Activated naive CD8-positive, alpha-beta T cell (primary cell): ENCODE results near the gene NHERF2.

Source experiments
- H3K27ac Mint-ChIP-seq: one replicate; pipeline ENCODE4 v1.8.0; 2021; ENCODE audit warnings: mixed read lengths
- H3K27me3 Mint-ChIP-seq: one replicate; pipeline ENCODE4 v1.8.0; 2021; ENCODE audit warnings: mixed read lengths
- H3K36me3 Mint-ChIP-seq: one replicate; pipeline ENCODE4 v1.8.0; 2021; ENCODE audit warnings: mixed read lengths
- H3K4me1 Mint-ChIP-seq: one replicate; pipeline ENCODE4 v1.8.0; 2021; ENCODE audit warnings: low read depth, mixed read lengths
- H3K4me3 Mint-ChIP-seq: one replicate; pipeline ENCODE4 v1.8.0; 2021; ENCODE audit warnings: mild to moderate bottlenecking, mixed read lengths
- H3K9me3 Mint-ChIP-seq: one replicate; pipeline ENCODE4 v1.8.0; 2021; ENCODE audit warnings: low read depth, mixed read lengths

NHERF2 gene

DNA sequence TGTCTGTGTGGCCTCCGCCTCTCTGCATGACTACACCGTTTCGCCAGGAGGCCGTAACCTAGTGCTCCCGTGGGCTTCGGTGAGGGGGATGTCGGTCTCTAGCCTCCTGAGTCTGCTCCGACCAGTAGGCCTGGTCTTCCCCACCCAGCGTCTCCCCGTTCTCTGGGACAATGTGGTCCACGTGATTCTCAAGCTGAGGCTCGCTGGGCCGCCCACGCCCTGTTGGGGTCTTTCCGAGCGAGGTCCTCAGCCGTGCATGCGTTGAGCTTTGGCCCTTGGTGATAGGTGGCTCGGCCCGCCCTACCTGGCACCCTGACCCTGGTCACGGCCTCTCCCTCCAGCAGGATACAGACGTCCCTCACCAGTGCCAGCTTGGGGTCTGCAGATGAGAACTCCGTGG, 52.0 kb downstream of the NHERF2 start:
- H3K4me1 Mint-ChIP-seq: peaks cover 2% of the 10 kb centered on the region

DNA sequence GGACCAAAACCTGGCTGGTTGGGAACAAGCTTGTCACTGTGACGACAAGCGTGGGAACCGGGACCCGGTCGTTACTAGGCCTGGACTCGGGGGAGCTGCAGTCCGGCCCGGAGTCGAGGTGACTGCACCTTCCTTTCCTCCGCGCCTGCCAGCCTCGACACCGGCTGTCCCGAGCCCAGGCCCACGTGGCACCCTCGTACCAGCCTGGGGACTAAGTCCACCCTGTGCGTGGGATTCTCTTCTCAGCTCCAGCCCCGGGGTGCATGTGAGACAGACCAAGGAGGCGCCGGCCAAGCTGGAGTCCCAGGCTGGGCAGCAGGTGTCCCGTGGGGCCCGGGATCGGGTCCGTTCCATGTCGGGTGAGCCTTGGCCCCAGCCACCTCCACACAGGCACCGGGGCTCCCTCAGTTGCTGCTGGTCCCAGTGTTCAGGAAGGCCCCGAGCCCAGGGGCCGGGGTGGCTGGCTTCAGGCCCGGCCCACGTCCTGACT, 52.7 kb downstream of the NHERF2 start:
- no peaks in the 10 kb centered on the region for H3K27me3 Mint-ChIP-seq
- no peaks in the 10 kb centered on the region for H3K9me3 Mint-ChIP-seq

More for the DNA sequence above, 52.0 kb downstream of the NHERF2 start:
- Mint-ChIP-seq H3K9me3 (no peaks in the 10 kb centered on the region), H3K27ac (no peak overlapping the region), H3K4me3 (no peak overlapping the region), H3K36me3 (no peaks in the 10 kb centered on the region), H3K27me3 (no peaks in the 10 kb centered on the region)

DNA sequence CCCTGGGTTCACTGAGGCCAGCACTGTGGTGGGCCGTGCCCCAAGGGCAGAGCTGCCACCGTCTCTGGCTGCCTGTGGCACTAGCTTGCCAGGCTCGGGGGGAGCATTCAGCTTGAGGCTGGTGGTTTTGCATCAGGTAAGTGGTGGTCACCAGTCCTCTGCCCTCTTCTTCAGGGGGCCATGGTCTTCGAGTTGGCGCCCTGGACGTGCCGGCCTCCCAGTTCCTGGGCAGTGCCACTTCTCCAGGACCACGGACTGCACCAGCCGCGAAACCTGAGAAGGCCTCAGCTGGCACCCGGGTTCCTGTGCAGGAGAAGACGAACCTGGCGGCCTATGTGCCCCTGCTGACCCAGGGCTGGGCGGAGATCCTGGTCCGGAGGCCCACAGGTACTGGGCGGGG, 53.3 kb downstream of the NHERF2 start:
- no peaks in the 10 kb centered on the region for H3K36me3 Mint-ChIP-seq
- H3K9me3 Mint-ChIP-seq: no peaks in the 10 kb centered on the region
- no peaks in the 10 kb centered on the region for H3K27me3 Mint-ChIP-seq
- H3K4me1 Mint-ChIP-seq: peaks cover 2% of the 10 kb centered on the region
- no peak overlapping the region for H3K27ac Mint-ChIP-seq
- H3K4me3 Mint-ChIP-seq: no peak overlapping the region

More for the DNA sequence above, 52.7 kb downstream of the NHERF2 start:
- Mint-ChIP-seq H3K27ac (no peak overlapping the region), H3K4me1 (peaks cover 2% of the 10 kb centered on the region), H3K4me3 (no peak overlapping the region), H3K36me3 (no peaks in the 10 kb centered on the region)

DNA sequence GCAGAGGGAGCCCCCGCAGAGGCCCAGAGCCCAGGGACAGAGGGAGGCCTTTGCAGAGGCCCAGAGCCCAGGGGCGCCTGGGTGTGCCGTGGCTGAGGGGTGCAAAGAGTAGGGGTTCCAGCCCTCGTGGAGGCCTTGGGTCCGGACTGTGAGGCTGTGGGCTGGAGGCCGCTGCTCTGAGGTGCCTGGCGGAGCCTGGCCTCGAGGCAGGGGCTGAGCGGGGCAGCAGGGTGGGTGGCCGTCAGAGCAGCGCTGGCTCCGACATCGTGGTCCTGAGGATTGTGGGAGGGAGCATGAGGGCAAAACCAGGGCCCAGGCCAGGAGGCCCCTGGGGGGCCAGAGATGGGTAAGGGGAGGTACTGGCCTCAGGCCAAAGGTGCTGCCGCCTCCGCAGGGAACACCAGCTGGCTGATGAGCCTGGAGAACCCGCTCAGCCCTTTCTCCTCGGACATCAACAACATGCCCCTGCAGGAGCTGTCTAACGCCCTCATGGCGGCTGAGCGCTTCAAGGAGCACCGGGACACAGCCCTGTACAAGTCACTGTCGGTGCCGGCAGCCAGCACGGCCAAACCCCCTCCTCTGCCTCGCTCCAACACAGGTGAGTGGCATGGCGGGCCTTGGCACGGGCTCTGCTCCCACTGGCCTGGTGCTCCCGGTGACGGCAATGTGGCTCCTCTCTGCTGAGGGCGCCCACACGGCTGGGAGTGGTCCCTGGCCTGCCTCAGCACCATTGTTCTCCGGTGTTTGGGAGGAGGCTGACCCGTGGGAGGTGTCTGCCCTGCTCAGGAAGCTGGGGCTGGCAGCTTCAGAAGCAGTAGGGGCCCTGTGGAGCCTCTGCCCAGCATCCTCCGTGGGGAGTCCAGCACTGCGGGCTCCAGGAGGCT, 54.7 kb downstream of the NHERF2 start:
- peaks cover 2% of the 10 kb centered on the region for H3K4me1 Mint-ChIP-seq
- no peaks in the 10 kb centered on the region for H3K36me3 Mint-ChIP-seq
- H3K4me3 Mint-ChIP-seq: no peak overlapping the region
- H3K9me3 Mint-ChIP-seq: no peaks in the 10 kb centered on the region
- no peak overlapping the region for H3K27ac Mint-ChIP-seq
- no peaks in the 10 kb centered on the region for H3K27me3 Mint-ChIP-seq

DNA sequence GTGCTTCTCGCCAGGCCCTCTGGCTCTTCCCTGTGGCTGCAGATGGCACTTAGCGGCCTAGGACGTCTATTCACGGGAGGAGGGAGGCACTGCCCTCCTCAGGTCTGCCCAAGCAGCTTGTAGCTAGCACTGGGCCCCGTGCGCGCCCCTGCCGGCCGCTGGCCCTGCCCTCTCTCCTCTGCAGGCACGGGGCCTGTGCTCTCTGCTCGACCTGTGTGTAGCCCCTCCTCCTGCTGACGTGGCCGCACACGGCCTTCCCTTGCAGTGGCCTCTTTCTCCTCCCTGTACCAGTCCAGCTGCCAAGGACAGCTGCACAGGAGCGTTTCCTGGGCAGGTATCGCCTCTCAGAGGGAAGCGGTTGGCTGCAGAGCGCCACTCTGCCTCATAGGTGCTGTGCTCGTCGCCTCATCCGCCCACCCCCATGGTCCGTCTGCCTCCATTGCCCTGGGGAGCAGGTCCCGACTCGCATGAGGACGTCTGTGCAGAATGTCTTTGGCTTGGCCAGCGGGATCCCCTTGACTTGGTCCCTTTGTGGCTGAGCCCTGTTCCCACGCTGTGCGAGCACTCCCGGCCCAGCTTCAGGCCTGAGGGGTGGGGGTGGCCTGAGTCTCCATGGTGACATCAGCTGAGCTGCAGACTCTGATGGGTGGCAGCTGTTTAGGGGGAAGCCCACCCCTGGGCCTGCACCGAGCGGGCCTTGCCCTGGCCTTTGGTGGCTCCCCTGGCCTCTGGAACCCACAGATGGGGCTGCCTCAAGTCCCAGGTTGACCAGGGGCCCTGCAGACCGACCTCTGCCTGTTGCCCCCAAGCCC, 55.7 kb downstream of the NHERF2 start:
- Mint-ChIP-seq H3K9me3 (no peaks in the 10 kb centered on the region), H3K27me3 (no peaks in the 10 kb centered on the region), H3K4me1 (peaks cover 2% of the 10 kb centered on the region), H3K4me3 (no peak overlapping the region), H3K27ac (no peak overlapping the region), H3K36me3 (no peaks in the 10 kb centered on the region)

DNA sequence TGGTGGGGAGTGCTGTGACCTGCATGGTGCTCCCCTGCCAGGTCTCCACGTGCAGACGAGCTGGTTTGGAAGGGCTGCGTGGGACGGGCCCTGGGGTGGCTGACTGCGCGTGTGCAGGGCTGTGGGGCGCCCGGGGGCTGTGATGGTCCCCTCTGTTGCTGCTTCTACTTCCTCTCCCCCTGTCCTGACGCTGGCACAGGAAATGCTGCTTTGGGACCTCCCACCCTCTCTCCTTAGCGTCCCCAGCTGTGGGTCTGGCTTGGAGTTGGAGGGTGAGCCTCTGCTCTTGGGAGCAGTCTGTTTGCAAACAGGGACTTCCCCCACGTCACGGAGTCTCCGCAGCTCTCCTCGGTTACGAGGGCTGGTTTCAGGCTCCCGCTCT, 56.3 kb downstream of the NHERF2 start:
- no peaks in the 10 kb centered on the region for H3K36me3 Mint-ChIP-seq
- H3K27me3 Mint-ChIP-seq: no peaks in the 10 kb centered on the region
- H3K9me3 Mint-ChIP-seq: no peaks in the 10 kb centered on the region
- H3K4me3 Mint-ChIP-seq: peak overlapping the region; percentile 27
- H3K27ac Mint-ChIP-seq: no peak overlapping the region
- peaks cover 2% of the 10 kb centered on the region for H3K4me1 Mint-ChIP-seq

DNA sequence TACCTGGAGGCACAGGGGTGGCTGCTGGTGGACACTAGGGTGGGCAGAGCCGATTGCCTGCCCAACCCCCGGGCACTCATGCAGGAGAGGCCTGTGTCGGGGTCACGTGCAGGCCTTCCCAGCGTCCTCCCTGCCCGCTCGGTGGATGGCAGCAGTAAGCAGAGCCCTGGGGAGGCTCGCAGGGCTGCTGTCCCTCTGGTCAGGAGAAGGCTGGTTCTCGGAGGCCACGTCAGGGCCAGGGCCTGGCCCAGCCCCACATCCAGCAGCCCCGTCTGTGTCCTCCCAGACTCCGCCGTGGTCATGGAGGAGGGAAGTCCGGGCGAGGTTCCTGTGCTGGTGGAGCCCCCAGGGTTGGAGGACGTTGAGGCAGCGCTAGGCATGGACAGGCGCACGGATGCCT, 56.7 kb downstream of the NHERF2 start:
- H3K9me3 Mint-ChIP-seq: no peaks in the 10 kb centered on the region
- H3K27me3 Mint-ChIP-seq: no peaks in the 10 kb centered on the region
- no peaks in the 10 kb centered on the region for H3K36me3 Mint-ChIP-seq
- H3K4me1 Mint-ChIP-seq: peaks cover 2% of the 10 kb centered on the region
- H3K4me3 Mint-ChIP-seq: no peak overlapping the region
- H3K27ac Mint-ChIP-seq: no peak overlapping the region

DNA sequence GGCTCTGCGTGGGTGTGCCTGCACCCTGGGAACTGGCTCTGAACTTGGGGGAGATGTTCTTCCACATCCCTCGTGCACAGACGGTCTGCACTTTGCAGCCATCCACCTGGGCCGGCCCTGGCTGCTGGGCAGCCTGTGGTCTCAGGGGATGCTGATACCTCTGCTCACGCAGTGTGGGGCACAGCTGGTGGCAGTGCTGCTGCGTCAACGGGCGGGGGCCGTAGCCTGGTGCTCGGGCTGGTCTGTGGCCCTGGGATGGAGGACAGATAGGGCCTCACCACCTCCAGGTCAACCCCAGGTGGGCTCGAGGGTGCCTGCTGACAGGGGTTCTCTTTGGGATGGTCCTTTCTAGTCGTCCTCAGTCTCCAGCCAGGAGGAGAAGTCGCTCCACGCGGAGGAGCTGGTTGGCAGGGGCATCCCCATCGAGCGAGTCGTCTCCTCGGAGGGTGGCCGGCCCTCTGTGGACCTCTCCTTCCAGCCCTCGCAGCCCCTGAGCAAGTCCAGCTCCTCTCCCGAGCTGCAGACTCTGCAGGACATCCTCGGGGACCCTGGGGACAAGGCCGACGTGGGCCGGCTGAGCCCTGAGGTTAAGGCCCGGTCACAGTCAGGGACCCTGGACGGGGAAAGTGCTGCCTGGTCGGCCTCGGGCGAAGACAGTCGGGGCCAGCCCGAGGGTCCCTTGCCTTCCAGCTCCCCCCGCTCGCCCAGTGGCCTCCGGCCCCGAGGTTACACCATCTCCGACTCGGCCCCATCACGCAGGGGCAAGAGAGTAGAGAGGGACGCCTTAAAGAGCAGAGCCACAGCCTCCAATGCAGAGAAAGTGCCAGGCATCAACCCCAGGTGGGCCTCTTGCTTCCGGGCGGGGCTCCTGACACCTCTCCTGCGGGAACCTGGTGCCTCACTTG, 57.4 kb downstream of the NHERF2 start:
- Mint-ChIP-seq H3K27ac (no peak overlapping the region), H3K4me3 (no peak overlapping the region), H3K9me3 (no peaks in the 10 kb centered on the region), H3K27me3 (no peaks in the 10 kb centered on the region), H3K4me1 (peaks cover 2% of the 10 kb centered on the region), H3K36me3 (no peaks in the 10 kb centered on the region)

DNA sequence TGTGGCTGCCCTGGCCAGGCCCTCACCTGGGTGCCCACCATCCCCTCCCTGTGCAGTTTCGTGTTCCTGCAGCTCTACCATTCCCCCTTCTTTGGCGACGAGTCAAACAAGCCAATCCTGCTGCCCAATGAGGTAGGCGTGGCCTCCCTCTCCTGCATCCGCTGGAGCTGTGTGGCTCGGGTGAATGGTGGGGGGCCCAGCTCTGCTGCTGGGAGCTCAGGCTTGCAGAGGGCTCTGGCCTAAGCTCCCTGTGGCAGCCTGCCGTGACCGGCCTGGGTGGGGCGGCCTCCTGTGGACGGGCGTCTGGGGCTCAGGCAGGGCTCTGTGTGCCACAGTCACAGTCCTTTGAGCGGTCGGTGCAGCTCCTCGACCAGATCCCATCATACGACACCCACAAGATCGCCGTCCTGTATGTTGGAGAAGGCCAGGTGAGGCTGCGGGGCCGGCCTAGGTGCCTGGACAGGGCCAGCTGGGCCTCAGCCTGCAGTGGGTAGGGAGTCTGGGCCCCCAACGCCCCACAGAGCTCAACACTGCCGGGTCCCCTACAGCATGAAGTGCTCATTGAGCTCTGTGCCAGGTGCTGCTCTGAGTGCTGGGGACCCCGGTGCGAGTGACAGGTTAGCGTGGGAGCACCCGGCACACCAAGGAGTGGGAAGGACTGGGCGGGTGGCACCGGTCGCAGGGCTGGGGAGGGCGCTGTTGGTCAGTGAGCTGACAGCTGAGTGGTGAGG, 58.4 kb downstream of the NHERF2 start:
- H3K4me3 Mint-ChIP-seq: no peak overlapping the region

DNA sequence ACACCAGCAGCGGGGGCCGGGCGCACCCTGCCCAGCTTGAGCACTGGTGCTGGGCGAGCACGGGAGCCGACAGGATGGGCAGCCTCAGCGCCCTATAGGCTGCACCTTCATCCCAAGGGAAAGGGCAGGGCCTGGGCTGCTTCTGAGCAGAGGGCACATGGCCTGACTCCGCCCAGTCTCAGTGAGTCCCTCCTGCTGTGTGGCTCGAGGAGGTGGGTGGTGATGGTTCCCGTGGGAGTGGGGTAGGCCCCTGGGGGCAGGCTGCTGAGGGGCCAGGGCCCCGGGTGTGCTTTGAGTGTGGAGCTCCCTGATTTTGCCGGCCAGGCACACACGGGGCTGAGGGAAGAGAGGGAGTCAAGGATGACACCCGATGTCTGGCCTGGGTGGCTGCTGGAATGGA, 59.0 kb downstream of the NHERF2 start:
- Mint-ChIP-seq H3K36me3 (no peaks in the 10 kb centered on the region), H3K9me3 (no peaks in the 10 kb centered on the region), H3K4me3 (no peak overlapping the region), H3K4me1 (peaks cover 2% of the 10 kb centered on the region), H3K27ac (no peak overlapping the region), H3K27me3 (no peaks in the 10 kb centered on the region)

More for the DNA sequence above, 58.4 kb downstream of the NHERF2 start:
- Mint-ChIP-seq H3K27ac (no peak overlapping the region), H3K36me3 (no peaks in the 10 kb centered on the region), H3K4me1 (peaks cover 2% of the 10 kb centered on the region), H3K27me3 (no peaks in the 10 kb centered on the region), H3K9me3 (no peaks in the 10 kb centered on the region)

DNA sequence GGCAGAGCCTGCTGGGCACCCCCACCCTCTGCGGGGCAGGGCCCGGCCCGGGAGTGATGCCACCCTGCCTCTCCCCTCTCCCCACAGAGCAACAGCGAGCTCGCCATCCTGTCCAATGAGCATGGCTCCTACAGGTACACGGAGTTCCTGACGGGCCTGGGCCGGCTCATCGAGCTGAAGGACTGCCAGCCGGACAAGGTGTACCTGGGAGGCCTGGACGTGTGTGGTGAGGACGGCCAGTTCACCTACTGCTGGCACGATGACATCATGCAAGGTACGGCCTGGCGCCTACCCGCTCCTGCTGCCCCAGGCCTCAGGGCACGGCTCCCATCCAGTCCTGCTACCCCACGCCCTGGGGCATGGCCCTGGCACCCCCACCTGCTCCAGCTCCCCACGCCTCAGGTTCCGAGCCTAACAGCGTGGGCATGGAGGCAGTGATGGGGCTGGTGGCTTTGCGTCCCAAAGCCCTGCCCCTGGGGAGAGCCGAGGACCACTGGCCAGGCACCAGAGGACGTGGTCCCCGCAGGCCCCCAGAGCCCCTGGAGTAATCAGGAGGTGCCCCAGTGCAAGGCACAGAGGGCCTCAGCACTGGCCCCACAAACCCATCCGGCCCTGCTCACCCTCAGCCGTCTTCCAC, 59.5 kb downstream of the NHERF2 start:
- H3K27me3 Mint-ChIP-seq: no peaks in the 10 kb centered on the region
- no peaks in the 10 kb centered on the region for H3K9me3 Mint-ChIP-seq
- peaks cover 2% of the 10 kb centered on the region for H3K4me1 Mint-ChIP-seq
- no peaks in the 10 kb centered on the region for H3K36me3 Mint-ChIP-seq
- no peak overlapping the region for H3K27ac Mint-ChIP-seq
- no peak overlapping the region for H3K4me3 Mint-ChIP-seq

DNA sequence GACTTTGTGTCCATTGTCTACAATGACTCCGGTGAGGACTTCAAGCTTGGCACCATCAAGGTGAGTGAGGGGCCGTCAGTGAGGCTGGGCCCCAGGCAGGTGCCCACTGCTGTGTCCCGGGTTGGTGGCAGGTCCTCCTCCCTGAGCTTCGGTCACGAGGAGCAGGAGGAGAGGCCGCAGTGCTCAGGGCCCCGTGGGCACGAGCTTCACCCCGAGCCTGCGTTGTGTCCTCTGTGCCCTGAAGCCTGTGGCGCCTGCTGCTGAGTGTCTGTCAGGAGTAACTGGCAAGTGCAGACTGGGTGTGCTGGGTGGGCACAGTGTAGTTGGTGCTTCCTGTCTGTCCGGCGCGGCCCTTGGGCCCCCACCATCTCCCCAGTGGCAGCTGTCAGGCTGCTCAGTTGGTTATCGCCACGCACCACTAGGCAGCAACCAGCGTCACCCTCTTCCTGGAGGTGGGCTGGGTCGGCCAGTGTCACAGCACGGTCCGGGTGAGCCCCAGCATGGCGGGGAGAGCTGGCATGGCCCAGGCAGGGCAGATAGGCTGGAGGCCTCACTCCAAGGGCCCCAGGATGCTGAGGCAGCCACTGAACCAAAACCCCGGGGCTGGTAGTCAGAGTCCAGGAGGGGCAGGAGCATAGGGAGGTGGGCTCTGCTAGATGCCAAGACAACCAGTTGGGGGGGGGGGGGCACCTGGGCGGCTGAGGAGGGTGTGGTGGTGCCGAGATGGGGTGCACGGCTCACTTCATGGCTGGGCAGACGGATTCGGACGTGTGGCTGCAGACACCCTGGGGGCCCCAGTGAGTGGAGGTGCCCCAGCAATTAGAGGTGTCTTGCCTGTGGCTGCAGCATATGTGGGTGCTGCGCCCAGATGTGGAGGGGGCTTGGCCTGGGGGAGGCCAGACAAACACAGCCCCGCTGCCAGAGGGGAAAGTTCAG, 60.4 kb downstream of the NHERF2 start:
- Mint-ChIP-seq H3K4me3 (no peak overlapping the region), H3K27ac (no peak overlapping the region), H3K4me1 (peaks cover 2% of the 10 kb centered on the region), H3K27me3 (no peaks in the 10 kb centered on the region), H3K9me3 (no peaks in the 10 kb centered on the region), H3K36me3 (no peaks in the 10 kb centered on the region)
